Measurements from ENCODE around the gene CHCHD6.

CHCHD6 gene

DNA sequence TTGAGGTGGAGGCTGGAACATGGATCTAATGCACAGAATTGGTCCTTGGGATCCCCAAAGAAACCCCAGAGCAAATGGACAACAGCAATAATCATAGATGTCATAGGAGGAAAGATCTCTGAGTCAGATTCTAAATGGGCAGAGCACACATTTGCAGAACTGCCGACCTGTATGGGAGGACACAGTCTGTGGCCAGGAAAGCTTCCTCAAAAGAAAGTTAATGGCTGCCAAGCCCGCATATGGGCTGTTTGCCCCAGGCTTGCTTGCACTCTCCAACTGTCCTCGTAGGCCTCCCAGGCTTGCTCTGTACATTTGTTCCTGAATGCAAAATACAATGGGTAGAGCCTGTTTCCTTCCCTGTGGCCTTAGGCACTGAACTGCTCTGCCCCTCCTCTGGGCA lies 176.9 kb downstream of the CHCHD6 start:
- no peak for ATAC-seq
- Mint-ChIP-seq H3K27me3 (no peaks in the 10 kb centered on the region), H3K9me3 (no peaks in the 10 kb centered on the region)

DNA sequence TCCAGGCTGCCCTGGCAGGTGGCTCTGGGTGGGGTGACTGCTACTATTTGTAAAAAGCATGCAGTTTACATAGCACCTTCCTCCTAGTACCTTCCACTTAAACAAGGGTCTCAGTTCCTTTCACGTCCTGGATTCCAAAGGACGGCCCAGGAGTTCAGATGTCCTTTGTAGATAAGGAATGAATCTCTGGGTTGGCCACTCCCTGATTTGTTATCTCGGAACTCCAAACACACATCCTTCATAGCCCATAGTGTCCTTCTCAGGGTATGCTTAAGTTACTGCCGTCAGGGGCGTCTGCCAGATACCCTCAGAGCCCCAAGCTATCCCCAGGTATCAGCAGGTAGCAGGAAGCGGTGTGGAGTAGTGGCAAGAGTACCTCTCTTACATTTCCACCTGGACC lies 177.8 kb downstream of the CHCHD6 start:
- no peaks in the 10 kb centered on the region for H3K4me1 Mint-ChIP-seq
- H3K9me3 Mint-ChIP-seq, result no peaks in the 10 kb centered on the region
- no peak for ATAC-seq
- H3K27me3 Mint-ChIP-seq, result no peaks in the 10 kb centered on the region
- H3K36me3 Mint-ChIP-seq, result peaks cover 1% of the 10 kb centered on the region
- H3K4me3 Mint-ChIP-seq, result no peak overlapping the region
- H3K27ac Mint-ChIP-seq, result no peak overlapping the region

More for the DNA sequence above, 176.9 kb downstream of the CHCHD6 start:
- Mint-ChIP-seq H3K27ac (no peak overlapping the region), H3K4me1 (no peaks in the 10 kb centered on the region), H3K36me3 (peaks cover 6% of the 10 kb centered on the region), H3K4me3 (no peak overlapping the region)

DNA sequence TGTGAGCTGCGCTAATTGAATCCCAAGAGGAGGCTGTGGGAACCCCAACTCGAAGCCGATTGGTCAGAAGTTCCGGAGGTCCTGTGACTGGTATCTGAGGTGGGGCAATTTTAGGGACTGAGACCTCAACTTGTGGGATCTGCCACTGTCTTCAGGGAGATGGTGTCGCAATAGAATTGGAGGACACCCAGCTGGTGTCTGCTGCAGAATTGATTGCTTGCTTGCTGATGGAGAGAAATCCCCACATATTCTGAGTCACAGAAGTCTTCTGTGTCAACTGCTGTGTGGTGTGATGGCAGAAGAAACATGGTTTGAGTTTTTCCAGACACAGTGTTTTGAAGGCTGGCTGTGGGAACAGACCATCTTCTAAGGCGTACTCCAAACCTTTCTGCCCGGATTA lies 179.2 kb downstream of the CHCHD6 start:
- Mint-ChIP-seq H3K4me3 (no peak overlapping the region), H3K27ac (no peak overlapping the region), H3K4me1 (no peaks in the 10 kb centered on the region), H3K27me3 (no peaks in the 10 kb centered on the region), H3K9me3 (no peaks in the 10 kb centered on the region), H3K36me3 (peaks cover 6% of the 10 kb centered on the region)
- no peak for ATAC-seq

- Mint-ChIP-seq H3K27me3 (no peaks in the 10 kb centered on the region), H3K4me1 (no peaks in the 10 kb centered on the region), H3K27ac (no peak overlapping the region), H3K4me3 (no peak overlapping the region), H3K36me3 (peaks cover 16% of the 10 kb centered on the region), H3K9me3 (no peaks in the 10 kb centered on the region)
- ATAC-seq, result no peak
These were observed 181.4 kb downstream of the CHCHD6 start for GRCh38 chr3:126885425-126885824.

- Mint-ChIP-seq H3K4me1 (no peaks in the 10 kb centered on the region), H3K27ac (no peak overlapping the region), H3K4me3 (no peak overlapping the region), H3K36me3 (peaks cover 23% of the 10 kb centered on the region), H3K9me3 (no peaks in the 10 kb centered on the region), H3K27me3 (no peaks in the 10 kb centered on the region)
- ATAC-seq, result no peak
These were observed 182.2 kb downstream of the CHCHD6 start for GRCh38 chr3:126886217-126886616.

GRCh38 chr3:126887686-126888085 lies 183.6 kb downstream of the CHCHD6 start:
- Mint-ChIP-seq H3K27me3 (no peaks in the 10 kb centered on the region), H3K27ac (no peak overlapping the region), H3K9me3 (no peaks in the 10 kb centered on the region), H3K4me3 (no peak overlapping the region), H3K4me1 (no peaks in the 10 kb centered on the region), H3K36me3 (peaks cover 35% of the 10 kb centered on the region)
- no peak for ATAC-seq

- peaks cover 39% of the 10 kb centered on the region for H3K36me3 Mint-ChIP-seq
- H3K4me3 Mint-ChIP-seq, result no peak overlapping the region
- no peaks in the 10 kb centered on the region for H3K27me3 Mint-ChIP-seq
- H3K9me3 Mint-ChIP-seq, result no peaks in the 10 kb centered on the region
- no peak for ATAC-seq
- no peaks in the 10 kb centered on the region for H3K4me1 Mint-ChIP-seq
- H3K27ac Mint-ChIP-seq, result no peak overlapping the region
These were observed 184.2 kb downstream of the CHCHD6 start for GRCh38 chr3:126888186-126888760.

- ATAC-seq, result no peak
- Mint-ChIP-seq H3K36me3 (peaks cover 45% of the 10 kb centered on the region), H3K4me3 (no peak overlapping the region), H3K27me3 (no peaks in the 10 kb centered on the region), H3K27ac (no peak overlapping the region), H3K9me3 (no peaks in the 10 kb centered on the region), H3K4me1 (no peaks in the 10 kb centered on the region)
These were observed 185.5 kb downstream of the CHCHD6 start for GRCh38 chr3:126889276-126890201.

- H3K4me3 Mint-ChIP-seq, result no peak overlapping the region
- ATAC-seq, result no peak
- no peaks in the 10 kb centered on the region for H3K4me1 Mint-ChIP-seq
- no peak overlapping the region for H3K27ac Mint-ChIP-seq
- H3K9me3 Mint-ChIP-seq, result no peaks in the 10 kb centered on the region
- peaks cover 45% of the 10 kb centered on the region for H3K36me3 Mint-ChIP-seq
- H3K27me3 Mint-ChIP-seq, result no peaks in the 10 kb centered on the region
These were observed 187.1 kb downstream of the CHCHD6 start for GRCh38 chr3:126891141-126891540.

- Mint-ChIP-seq H3K36me3 (peaks cover 50% of the 10 kb centered on the region), H3K27me3 (no peaks in the 10 kb centered on the region), H3K4me1 (no peaks in the 10 kb centered on the region), H3K4me3 (no peak overlapping the region), H3K27ac (no peak overlapping the region), H3K9me3 (no peaks in the 10 kb centered on the region)
- no peak for ATAC-seq
These were observed 187.8 kb downstream of the CHCHD6 start for GRCh38 chr3:126891791-126892190.

GRCh38 chr3:126893651-126894050 lies 189.6 kb downstream of the CHCHD6 start:
- H3K27me3 Mint-ChIP-seq, result peaks cover 9% of the 10 kb centered on the region
- no peak overlapping the region for H3K27ac Mint-ChIP-seq
- H3K36me3 Mint-ChIP-seq, result peaks cover 47% of the 10 kb centered on the region
- H3K4me3 Mint-ChIP-seq, result no peak overlapping the region
- H3K4me1 Mint-ChIP-seq, result no peaks in the 10 kb centered on the region
- no peaks in the 10 kb centered on the region for H3K9me3 Mint-ChIP-seq
- no peak for ATAC-seq

DNA sequence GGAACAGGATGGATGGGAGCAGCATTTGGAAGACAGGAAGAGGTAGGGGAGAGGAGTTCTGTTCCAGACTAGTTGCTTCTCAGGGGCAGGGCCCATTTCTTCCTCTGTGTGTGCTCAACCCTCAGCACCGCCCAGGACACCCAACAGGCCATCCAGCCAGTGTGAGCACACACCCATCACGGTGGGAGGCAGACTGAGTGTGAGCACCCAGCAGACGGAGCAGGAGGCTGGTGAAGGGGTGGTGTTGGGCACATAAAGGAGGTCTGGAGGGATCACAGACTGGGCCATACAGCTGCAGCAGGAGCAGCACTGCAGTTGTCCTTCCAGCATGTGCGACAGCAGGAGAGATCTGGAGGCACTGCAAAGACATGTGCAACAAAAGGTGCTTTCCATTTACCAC lies 190.4 kb downstream of the CHCHD6 start:
- Mint-ChIP-seq H3K27me3 (peaks cover 9% of the 10 kb centered on the region), H3K36me3 (peaks cover 41% of the 10 kb centered on the region), H3K4me3 (no peak overlapping the region), H3K4me1 (no peaks in the 10 kb centered on the region), H3K9me3 (no peaks in the 10 kb centered on the region), H3K27ac (no peak overlapping the region)
- no peak for ATAC-seq

DNA sequence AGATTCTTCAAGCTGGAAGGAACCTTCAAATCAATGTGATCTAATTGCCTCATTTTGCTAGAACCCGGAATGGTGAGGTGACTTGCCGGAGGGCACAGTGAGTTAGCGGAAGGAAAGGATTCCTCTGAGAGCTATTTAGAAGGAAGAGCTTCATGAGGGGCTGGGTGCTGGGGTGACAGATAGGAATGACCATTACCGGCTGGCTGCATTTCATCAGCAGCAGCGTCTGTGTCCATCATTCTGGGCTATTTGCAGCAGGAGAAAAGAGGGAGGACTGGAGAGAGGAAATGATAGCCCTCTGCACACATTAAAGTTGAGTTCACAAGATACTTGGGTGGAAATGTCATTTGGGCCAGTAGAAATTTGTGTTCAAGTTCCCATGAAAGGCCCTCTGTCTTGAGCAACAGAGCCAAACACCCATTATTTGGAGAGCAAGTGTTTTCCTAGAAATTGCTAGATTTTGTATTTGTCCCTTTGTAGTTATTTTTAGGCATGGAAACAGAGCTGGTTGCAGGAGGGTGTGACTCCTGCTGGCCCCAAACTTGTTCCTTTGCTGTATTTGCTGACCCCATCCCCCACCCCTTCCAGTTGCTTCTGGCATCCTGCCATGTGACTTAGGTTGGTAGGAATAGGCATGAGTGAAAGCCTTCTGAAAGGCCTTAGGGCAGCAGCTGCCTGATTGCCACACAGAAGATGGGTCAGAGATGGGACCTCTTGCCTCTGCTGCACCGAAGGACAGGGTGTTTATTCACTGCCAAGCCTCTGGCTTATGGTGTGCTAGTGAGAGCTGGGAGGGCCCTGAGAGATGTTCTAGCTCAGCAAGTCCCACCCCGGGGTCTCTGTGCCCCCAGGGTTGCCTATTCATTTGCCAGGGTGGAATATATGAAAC lies 191.4 kb downstream of the CHCHD6 start:
- Mint-ChIP-seq H3K27me3 (peaks cover 9% of the 10 kb centered on the region), H3K36me3 (peaks cover 45% of the 10 kb centered on the region), H3K9me3 (no peaks in the 10 kb centered on the region), H3K4me3 (no peak overlapping the region), H3K27ac (no peak overlapping the region), H3K4me1 (no peaks in the 10 kb centered on the region)
- no peak for ATAC-seq

GRCh38 chr3:126896067-126896441 lies 192.0 kb downstream of the CHCHD6 start:
- H3K36me3 Mint-ChIP-seq, result peaks cover 41% of the 10 kb centered on the region
- H3K4me3 Mint-ChIP-seq, result no peak overlapping the region
- H3K9me3 Mint-ChIP-seq, result no peaks in the 10 kb centered on the region
- peaks cover 10% of the 10 kb centered on the region for H3K27me3 Mint-ChIP-seq
- ATAC-seq, result no peak
- no peaks in the 10 kb centered on the region for H3K4me1 Mint-ChIP-seq
- H3K27ac Mint-ChIP-seq, result no peak overlapping the region

GRCh38 chr3:126896968-126897367 lies 192.9 kb downstream of the CHCHD6 start:
- Mint-ChIP-seq H3K36me3 (peaks cover 35% of the 10 kb centered on the region), H3K4me1 (no peaks in the 10 kb centered on the region), H3K27ac (no peak overlapping the region), H3K9me3 (no peaks in the 10 kb centered on the region), H3K4me3 (no peak overlapping the region), H3K27me3 (peaks cover 19% of the 10 kb centered on the region)
- no peak for ATAC-seq

All from stimulated activated memory B cell treated with anti-CD40 and anti-IgM and Interleukin-4, amounts not matched to agents 10 μg/mL and 1 μg/mL and 100 μg/mL, for 72 hours (primary cell).